Stimulated activated CD8-positive, alpha-beta memory T cell treated with anti-CD3 and anti-CD28 coated beads, Interleukin-7, amount 100 ng/mL, for 4 hours (primary cell): ENCODE measurements around the gene STRIT1.

Experiments
- DNase-seq, 2 donors: peaks; one replicate each; pipeline ENCODE4 v3.0.0-alpha.2; 2020; ENCODE audit warnings: low read depth in 2 of 2

Gene STRIT1

GRCh38 chr3:155293516-155293915 lies at the start of gene STRIT1:
TSS of gene STRIT1 (minus strand) at chr3:155293683.
- no peak for DNase-seq

GRCh38 chr3:155342344-155342743 lies 48.9 kb upstream of the STRIT1 start:
- no peak for DNase-seq

- DNase-seq = no peak
Observed at GRCh38 chr3:155339052-155339451, 45.6 kb upstream of the STRIT1 start.

- no peak for DNase-seq
Observed at GRCh38 chr3:155335724-155336354, 42.4 kb upstream of the STRIT1 start.

- DNase-seq = no peak
Observed at GRCh38 chr3:155334914-155335723, 41.6 kb upstream of the STRIT1 start.

- no peak for DNase-seq
Observed at GRCh38 chr3:155334215-155334913, 40.9 kb upstream of the STRIT1 start.

DNA sequence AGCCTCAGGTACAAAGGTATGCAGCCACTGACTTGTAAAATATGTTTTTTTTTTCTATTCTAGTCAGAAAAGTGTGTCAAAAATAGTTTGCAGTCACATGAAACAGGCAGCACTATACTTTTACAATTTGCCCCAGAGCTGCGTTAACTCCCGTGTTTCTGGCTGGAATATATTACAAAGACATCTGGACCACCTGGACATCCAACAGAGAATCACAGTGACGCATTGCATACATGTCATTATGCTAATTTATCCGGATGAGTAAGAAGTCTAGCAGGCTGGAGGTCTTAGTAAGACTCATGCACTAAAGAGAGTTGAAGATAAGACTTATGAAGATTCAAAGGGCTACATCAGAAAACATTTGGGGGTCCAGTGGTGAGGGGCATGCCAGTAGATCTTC lies 39.2 kb upstream of the STRIT1 start:
- no peak for DNase-seq

DNA sequence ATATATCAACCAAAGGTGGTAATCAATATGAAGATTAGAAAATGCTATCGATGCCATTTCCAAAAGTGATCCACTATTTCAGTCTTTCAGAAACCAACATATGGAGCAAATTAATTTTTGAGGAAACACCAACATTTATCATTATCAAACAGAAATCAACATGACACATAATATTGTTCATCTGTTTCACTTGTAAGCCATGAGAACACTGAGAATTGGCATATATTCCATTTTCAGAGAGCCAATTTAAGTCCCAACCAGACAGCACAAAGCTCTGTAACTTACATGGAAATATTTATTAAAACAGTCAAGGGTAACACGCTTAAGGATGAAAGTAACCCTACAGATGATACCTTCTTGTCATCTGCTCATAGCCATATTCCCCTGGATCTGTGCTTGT lies 37.6 kb upstream of the STRIT1 start:
- DNase-seq = no peak

DNA sequence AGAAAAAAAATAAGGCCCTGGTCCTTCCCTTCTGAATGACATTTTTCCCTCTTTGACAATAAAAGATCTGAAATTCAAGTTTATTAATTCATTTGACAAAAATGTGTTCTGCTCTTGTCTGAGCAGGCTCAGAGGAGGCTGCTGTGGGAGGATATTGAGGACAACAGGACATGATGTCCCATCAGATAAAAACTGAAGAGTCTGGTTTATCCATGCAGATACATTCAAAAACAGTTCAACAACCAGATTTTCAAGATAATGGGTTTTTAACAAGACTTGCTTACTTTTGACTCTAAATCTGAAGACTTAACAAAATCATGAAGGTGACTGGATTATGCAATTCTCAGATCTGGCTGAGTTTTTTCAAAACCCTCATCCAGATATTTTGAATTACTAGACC lies 36.9 kb upstream of the STRIT1 start:
- DNase-seq = no peak

GRCh38 chr3:155329513-155330048 lies 36.1 kb upstream of the STRIT1 start:
- DNase-seq = no peak

- no peak for DNase-seq
Observed at GRCh38 chr3:155327871-155328270, 34.4 kb upstream of the STRIT1 start.

GRCh38 chr3:155327430-155327829 lies 33.9 kb upstream of the STRIT1 start:
- DNase-seq = no peak

DNA sequence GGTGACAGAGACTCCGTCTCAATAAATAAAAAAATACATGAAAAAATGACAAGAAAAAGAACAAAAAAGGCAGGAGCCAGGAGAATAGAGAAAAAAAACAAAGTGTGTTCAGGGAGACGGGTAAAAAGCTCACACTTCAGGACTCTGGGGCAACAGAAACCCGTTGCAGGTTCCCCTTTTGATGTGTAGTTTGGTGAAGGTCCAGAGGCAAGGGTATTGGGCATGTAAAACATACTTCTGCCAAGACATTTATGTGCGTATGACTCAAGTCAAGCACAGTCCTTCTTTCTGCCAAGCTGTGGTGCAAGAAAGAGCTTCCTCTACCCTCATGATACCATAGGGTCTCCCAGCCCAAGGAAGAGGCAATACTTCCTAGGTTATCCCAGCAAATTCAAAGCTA lies 33.4 kb upstream of the STRIT1 start:
- no peak for DNase-seq

DNA sequence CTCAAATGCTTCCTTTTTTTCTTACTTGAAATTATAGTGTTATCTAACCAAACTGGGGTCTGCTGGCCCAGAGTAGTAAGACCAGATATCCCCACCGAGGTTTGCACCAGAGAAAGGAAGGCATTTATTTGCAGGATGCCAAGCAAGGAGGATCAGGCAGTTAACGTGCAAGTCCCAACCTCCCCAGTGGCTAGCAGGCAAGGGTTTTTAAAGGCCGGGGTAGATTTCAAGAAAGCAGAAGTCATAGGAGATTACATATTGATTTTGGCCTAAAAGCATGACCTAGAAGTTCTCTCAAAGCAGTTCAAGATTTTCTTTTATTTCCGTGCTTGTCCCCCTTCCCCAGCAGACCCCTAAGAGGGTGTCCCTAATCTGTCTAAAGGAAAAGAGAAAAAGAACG lies 32.8 kb upstream of the STRIT1 start:
- no peak for DNase-seq

- DNase-seq = no peak
Observed at GRCh38 chr3:155325263-155325835, 31.9 kb upstream of the STRIT1 start.

GRCh38 chr3:155323063-155323666 lies 29.7 kb upstream of the STRIT1 start:
- no peak for DNase-seq

GRCh38 chr3:155321418-155321817 lies 27.9 kb upstream of the STRIT1 start:
- no peak for DNase-seq

DNA sequence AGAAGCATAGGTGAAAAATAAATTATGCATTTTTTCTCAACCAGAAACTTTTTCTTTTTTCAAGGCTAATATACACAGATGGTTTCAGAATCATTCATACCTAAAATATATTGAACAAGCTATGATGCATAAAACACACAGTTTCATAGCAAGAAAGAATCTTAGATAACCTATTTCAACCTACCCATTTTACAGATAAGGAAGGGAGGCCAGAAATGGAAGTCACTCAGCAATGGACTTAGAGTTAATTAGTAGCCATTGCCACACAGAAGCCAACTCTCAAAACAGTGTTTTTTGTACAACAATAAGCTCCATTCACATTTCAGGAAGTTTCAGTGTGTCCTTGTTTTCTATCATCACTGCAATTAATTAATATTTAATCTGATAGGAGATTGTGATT lies 27.5 kb upstream of the STRIT1 start:
- DNase-seq = no peak

DNA sequence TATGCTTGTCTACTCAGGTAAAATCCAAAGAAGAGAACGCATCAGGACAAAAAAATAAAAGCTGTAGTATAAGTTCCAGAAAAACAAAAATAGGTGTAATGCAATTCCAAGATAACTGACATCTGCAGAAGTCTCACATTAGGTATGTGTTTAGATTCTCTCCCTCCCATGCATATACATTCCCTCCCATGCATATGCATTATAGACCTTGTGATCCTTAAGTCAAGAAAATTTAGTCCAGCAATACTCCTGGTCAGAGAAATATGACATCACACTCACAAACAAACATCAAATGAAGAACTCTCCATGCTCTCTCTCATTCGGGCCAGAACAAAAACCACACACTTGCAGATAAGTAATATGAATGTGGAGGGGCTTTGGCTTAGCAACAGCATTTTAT lies 25.3 kb upstream of the STRIT1 start:
- no peak for DNase-seq

DNA sequence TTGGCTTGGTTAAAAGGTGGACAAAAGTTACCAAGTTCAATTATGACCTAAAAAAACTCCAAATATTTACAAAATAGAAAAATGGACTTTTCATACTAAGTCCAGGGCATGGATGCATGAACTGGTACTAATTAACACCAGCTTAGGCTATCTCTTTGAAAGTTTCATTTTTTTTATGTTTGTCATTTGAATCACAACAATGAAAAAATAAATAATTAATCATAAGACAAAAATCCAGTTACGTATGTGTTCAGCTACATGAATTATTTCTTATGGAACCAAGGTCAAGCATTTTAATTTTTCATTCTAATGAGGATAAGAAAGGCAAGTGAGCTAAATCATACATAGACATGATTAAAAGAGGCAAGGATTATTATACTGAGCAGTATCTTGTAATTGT lies 23.7 kb upstream of the STRIT1 start:
- DNase-seq = no peak

DNA sequence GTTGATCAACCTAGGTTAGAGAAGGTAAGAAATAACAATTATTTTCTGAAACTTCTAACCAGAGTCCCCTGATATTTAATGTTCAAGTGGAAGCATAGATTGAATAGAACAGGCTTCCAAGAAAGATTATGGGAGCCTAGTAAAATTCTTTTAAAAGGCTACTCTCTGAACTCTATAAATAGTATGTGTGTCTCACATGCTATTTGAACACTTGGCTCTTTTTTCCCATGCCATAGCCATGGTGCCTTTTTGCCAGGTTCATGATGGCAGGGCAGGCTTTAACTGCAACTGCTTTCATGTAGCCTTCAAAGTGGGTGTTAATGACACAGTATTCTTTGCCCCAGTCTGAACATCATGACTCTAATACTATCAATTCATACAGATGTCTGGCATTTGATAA lies 22.9 kb upstream of the STRIT1 start:
- DNase-seq = no peak

DNA sequence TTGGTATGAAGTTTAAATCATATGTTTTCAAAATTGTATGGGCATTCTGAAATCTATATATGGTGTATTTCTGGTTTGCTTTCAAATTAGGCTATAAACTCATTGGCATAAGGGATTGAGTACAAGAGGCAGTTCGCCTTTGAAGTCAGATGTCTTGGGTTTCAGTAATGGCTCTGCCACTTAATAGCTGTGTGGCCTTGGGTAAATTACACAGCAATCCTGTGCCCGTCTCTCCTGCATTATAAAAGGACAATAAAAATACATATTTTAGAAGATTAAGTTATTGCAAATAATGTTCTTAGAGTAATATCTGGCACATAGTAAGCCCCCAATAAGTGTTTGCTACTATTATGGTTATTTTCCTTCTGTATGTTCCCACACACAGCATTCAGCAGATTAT lies 20.4 kb upstream of the STRIT1 start:
- DNase-seq = no peak
